Mesendoderm (in vitro differentiated cells): ENCODE data around the gene NFATC3.

ENCODE experiments used
- DNase-seq: peaks from one replicate; pipeline ENCODE4 v3.0.0; 2013
- H2AK5ac ChIP-seq: 2 replicates; pipeline ENCODE4 v1.6.1; 2013; ENCODE audit warnings: low read length, inconsistent platforms
- H2BK120ac ChIP-seq: 2 replicates; pipeline ENCODE4 v1.6.1; 2013; ENCODE audit warnings: low read depth, mild to moderate bottlenecking, low read length, moderate library complexity, mixed read lengths
- H2BK15ac ChIP-seq: replicated peaks from 2 replicates; pipeline ENCODE4 v1.6.1; 2013; ENCODE audit warnings: low read depth, mild to moderate bottlenecking, moderate library complexity
- H2BK5ac ChIP-seq: 2 replicates; pipeline ENCODE4 v1.6.1; 2013; ENCODE audit warnings: low read length, inconsistent platforms
- H3K18ac ChIP-seq: 2 replicates; pipeline ENCODE4 v1.6.1; 2013; ENCODE audit warnings: mild to moderate bottlenecking, low read length, mixed read lengths
- H3K23ac ChIP-seq: one replicate; pipeline ENCODE4 v1.6.1; 2013; ENCODE audit warnings: low read length
- H3K27ac ChIP-seq: 2 replicates; pipeline ENCODE4 v1.5.1; 2013; ENCODE audit warnings: low read depth, mild to moderate bottlenecking, inconsistent platforms, low read length, moderate library complexity
- H3K27me3 ChIP-seq: 2 replicates; pipeline ENCODE4 v1.6.1; 2013; ENCODE audit warnings: low read length, control low read depth, mild to moderate bottlenecking, inconsistent platforms; ENCODE audit not compliant: insufficient read depth, poor library complexity
- H3K36me3 ChIP-seq: 2 replicates; pipeline ENCODE4 v1.6.1; 2013; ENCODE audit warnings: low read length, inconsistent platforms; ENCODE audit not compliant: control insufficient read depth, insufficient read depth
- H3K4ac ChIP-seq: one replicate; pipeline ENCODE4 v1.6.1; 2013; ENCODE audit warnings: low read depth, mild to moderate bottlenecking, low read length, moderate library complexity
- H3K4me1 ChIP-seq: 2 replicates; pipeline ENCODE4 v1.6.1; 2013; ENCODE audit warnings: low read depth, low read length, inconsistent platforms; ENCODE audit not compliant: control insufficient read depth
- H3K4me2 ChIP-seq: 2 replicates; pipeline ENCODE4 v1.6.1; 2013; ENCODE audit warnings: low read length
- H3K4me3 ChIP-seq: 2 replicates; pipeline ENCODE4 v1.5.1; 2013; ENCODE audit warnings: mild to moderate bottlenecking, low read length
- H3K56ac ChIP-seq: one replicate; pipeline ENCODE4 v1.6.1; 2013; ENCODE audit warnings: low read length
- H3K79me1 ChIP-seq: 2 replicates; pipeline ENCODE4 v1.6.1; 2013; ENCODE audit warnings: low read length, inconsistent platforms
- H3K79me2 ChIP-seq: 2 replicates; pipeline ENCODE4 v1.6.1; 2013; ENCODE audit warnings: mild to moderate bottlenecking, low read length; ENCODE audit not compliant: control insufficient read depth, insufficient read depth
- H3K9ac ChIP-seq: 2 replicates; pipeline ENCODE4 v1.6.1; 2013; ENCODE audit warnings: low read length, inconsistent platforms
- H4K5ac ChIP-seq: one replicate; pipeline ENCODE4 v1.6.1; 2013; ENCODE audit warnings: low read length
- H4K8ac ChIP-seq: one replicate; pipeline ENCODE4 v1.6.1; 2013; ENCODE audit warnings: low read depth, mild to moderate bottlenecking, control low read depth, low read length, moderate library complexity
- WGBS: extraction: QIAGEN DNeasy Blood & Tissue Kit; methylation state at CpG from one replicate; pipeline ENCODE4 v1.1.7; 2013; ENCODE audit warnings: low lambda C conversion rate, missing lambda C conversion rate; ENCODE audit not compliant: insufficient coverage; ENCODE audit errors: extremely low coverage; 5-methylcytosine and 5-hydroxymethylcytosine counted together

Gene NFATC3

GRCh38 chr16:68246666-68247065 lies 161.5 kb downstream of the NFATC3 start:
- Histone ChIP-seq H2BK5ac (no peak overlapping the region), H2BK15ac (no peak overlapping the region), H3K4me1 (peaks cover 4% of the 10 kb centered on the region), H3K9ac (no peak overlapping the region), H3K27me3 (no peaks in the 10 kb centered on the region), H4K8ac (no peak overlapping the region), H2AK5ac (no peak overlapping the region), H3K23ac (no peak overlapping the region), H4K5ac (no peak overlapping the region), H3K4me2 (no peak overlapping the region), H3K18ac (no peak overlapping the region), H3K79me1 (no peaks in the 10 kb centered on the region), H3K36me3 (no peaks in the 10 kb centered on the region), H3K4me3 (no peak overlapping the region), H3K4ac (no peak overlapping the region), H3K27ac (no peak overlapping the region), H2BK120ac (no peak overlapping the region), H3K56ac (no peak overlapping the region), H3K79me2 (no peaks in the 10 kb centered on the region)
- DNase-seq: no peak
- no CpG with 5 or more reads among the region's 5 CpGs for WGBS

DNA sequence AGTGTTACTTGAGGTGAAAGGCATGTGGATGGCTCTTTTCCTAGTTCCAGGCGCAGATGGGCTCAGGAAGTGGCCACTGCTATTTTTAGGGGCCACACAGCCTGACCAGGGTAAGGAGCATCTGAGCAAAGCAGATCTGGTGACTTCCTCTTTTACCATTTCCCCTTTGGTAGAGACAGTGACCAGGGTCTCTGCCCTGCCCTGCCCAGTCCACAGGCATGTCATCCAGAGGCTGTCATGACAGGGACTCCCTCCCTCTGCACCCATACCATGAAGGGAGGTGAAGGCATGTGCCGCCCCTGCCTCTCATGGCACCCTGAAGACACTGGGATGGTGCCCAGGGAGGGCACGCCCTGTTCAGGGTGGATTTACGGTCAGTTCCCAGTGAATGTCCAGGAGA lies 162.2 kb downstream of the NFATC3 start:
- no peak overlapping the region for H2BK5ac ChIP-seq

GRCh38 chr16:68247932-68248331 lies 162.8 kb downstream of the NFATC3 start:
- H2BK120ac ChIP-seq: no peak overlapping the region
- no peaks in the 10 kb centered on the region for H3K79me1 ChIP-seq
- no peak for DNase-seq
- no peak overlapping the region for H2BK15ac ChIP-seq
- no CpG with 5 or more reads among the region's 4 CpGs for WGBS
- H3K18ac ChIP-seq: no peak overlapping the region
- H3K4me2 ChIP-seq: no peak overlapping the region
- H3K4me1 ChIP-seq: peaks cover 4% of the 10 kb centered on the region
- no peak overlapping the region for H2BK5ac ChIP-seq
- no peak overlapping the region for H2AK5ac ChIP-seq
- H3K4ac ChIP-seq: no peak overlapping the region
- no peak overlapping the region for H3K9ac ChIP-seq
- H3K56ac ChIP-seq: no peak overlapping the region
- H3K36me3 ChIP-seq: no peaks in the 10 kb centered on the region
- no peaks in the 10 kb centered on the region for H3K79me2 ChIP-seq
- H3K27me3 ChIP-seq: no peaks in the 10 kb centered on the region
- H3K27ac ChIP-seq: no peak overlapping the region
- no peak overlapping the region for H3K4me3 ChIP-seq
- H3K23ac ChIP-seq: no peak overlapping the region
- H4K5ac ChIP-seq: no peak overlapping the region
- H4K8ac ChIP-seq: no peak overlapping the region

More for the DNA sequence above, 162.2 kb downstream of the NFATC3 start:
- Histone ChIP-seq H4K5ac (no peak overlapping the region), H2BK120ac (no peak overlapping the region), H3K4me2 (no peak overlapping the region), H2BK15ac (no peak overlapping the region), H3K27ac (no peak overlapping the region), H3K23ac (no peak overlapping the region), H3K4ac (no peak overlapping the region), H3K36me3 (no peaks in the 10 kb centered on the region), H3K4me1 (peaks cover 4% of the 10 kb centered on the region), H3K4me3 (no peak overlapping the region), H2AK5ac (no peak overlapping the region), H3K79me1 (no peaks in the 10 kb centered on the region), H4K8ac (no peak overlapping the region), H3K9ac (no peak overlapping the region), H3K79me2 (no peaks in the 10 kb centered on the region), H3K56ac (no peak overlapping the region), H3K18ac (no peak overlapping the region), H3K27me3 (no peaks in the 10 kb centered on the region)
- no peak for DNase-seq
- no CpG with 5 or more reads among the region's 4 CpGs for WGBS

DNA sequence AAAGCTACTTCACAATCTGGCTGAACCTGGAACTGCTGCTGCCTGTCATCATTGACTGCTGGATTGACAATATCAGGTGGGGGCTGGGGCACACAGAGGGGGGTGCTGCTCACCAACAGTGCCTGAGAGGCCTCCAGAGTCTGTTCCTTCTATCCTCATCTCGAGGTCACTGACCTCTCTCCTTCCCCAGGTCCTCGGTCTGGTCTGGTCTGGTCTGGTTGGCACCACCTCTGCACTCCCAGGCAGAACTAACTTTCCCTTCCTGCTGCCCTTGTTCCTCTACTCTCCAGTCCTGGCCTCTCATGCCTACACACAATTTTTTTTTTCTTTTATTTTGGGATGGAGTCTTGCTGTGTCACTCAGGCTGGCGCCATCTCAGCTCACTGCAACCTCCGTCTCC lies 164.2 kb downstream of the NFATC3 start:
- Histone ChIP-seq H3K79me2 (no peaks in the 10 kb centered on the region), H3K4ac (no peak overlapping the region), H3K79me1 (no peaks in the 10 kb centered on the region), H3K56ac (no peak overlapping the region), H2BK15ac (no peak overlapping the region), H3K4me3 (no peak overlapping the region), H3K36me3 (no peaks in the 10 kb centered on the region), H2BK120ac (no peak overlapping the region), H3K27me3 (no peaks in the 10 kb centered on the region), H4K8ac (no peak overlapping the region), H3K27ac (no peak overlapping the region), H2AK5ac (no peak overlapping the region), H3K23ac (no peak overlapping the region), H3K4me1 (peaks cover 4% of the 10 kb centered on the region), H4K5ac (no peak overlapping the region), H2BK5ac (no peak overlapping the region), H3K18ac (no peak overlapping the region), H3K9ac (no peak overlapping the region), H3K4me2 (no peak overlapping the region)
- DNase-seq: no peak
- WGBS: no CpG with 5 or more reads among the region's 4 CpGs

- no CpG with 5 or more reads among the region's 6 CpGs for WGBS
- Histone ChIP-seq H3K9ac (no peak overlapping the region), H3K56ac (no peak overlapping the region), H3K4me1 (no peaks in the 10 kb centered on the region), H3K23ac (no peak overlapping the region), H3K27me3 (no peaks in the 10 kb centered on the region), H3K79me2 (no peaks in the 10 kb centered on the region), H3K36me3 (no peaks in the 10 kb centered on the region), H2BK120ac (no peak overlapping the region), H3K4ac (no peak overlapping the region), H2AK5ac (no peak overlapping the region), H4K5ac (no peak overlapping the region), H4K8ac (no peak overlapping the region), H3K18ac (no peak overlapping the region), H3K4me3 (no peak overlapping the region), H2BK15ac (no peak overlapping the region), H3K27ac (no peak overlapping the region), H3K4me2 (no peak overlapping the region), H3K79me1 (no peaks in the 10 kb centered on the region), H2BK5ac (no peak overlapping the region)
- DNase-seq: no peak
Measured at GRCh38 chr16:68250951-68251350, 165.8 kb downstream of the NFATC3 start.

DNA sequence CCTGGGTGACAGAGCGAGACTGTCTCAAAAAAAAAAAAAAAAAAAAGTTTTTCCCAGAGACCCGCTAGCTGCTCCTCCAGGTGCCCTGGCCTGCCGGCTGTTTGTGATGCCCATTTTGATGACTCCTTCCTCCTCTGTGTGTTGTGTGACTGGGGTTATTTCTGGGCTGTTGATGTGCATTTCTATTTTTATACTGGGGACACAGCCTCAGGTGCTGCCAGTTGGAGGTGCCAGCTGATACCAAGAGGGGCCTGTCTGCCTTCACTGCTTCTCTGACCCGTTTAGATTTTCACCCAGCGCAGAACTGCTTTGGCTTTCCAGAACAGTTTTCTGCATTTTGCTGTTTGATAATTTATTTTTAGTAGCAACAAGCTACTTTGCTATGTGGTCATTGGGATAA lies 166.7 kb downstream of the NFATC3 start:
- Histone ChIP-seq H3K56ac (no peak overlapping the region), H2BK120ac (no peak overlapping the region), H2BK15ac (no peak overlapping the region), H3K27ac (no peak overlapping the region), H3K27me3 (no peaks in the 10 kb centered on the region), H3K4me2 (no peak overlapping the region), H3K79me2 (no peaks in the 10 kb centered on the region), H3K23ac (no peak overlapping the region), H3K4me1 (no peaks in the 10 kb centered on the region), H2BK5ac (no peak overlapping the region), H4K8ac (no peak overlapping the region), H3K36me3 (no peaks in the 10 kb centered on the region), H3K79me1 (no peaks in the 10 kb centered on the region), H3K4ac (no peak overlapping the region), H2AK5ac (no peak overlapping the region), H3K4me3 (no peak overlapping the region), H3K9ac (no peak overlapping the region), H3K18ac (no peak overlapping the region), H4K5ac (no peak overlapping the region)
- no CpG with 5 or more reads among the region's 5 CpGs for WGBS
- DNase-seq: no peak
